Bronchus fibroblast of lung (primary cell): ENCODE data around the gene IL2RA. TPM values are rescaled to one million over a fixed set of nuclear protein-coding genes. Genes with fewer than 3 reads are reported as not detected.

Experiments
- total RNA-seq: library from RNA; depleted of rRNA; stranded (reverse); fragments of >200 nt; gene quantifications from 2 replicates; pipeline ENCODE4 v1.2.3, GENCODE V29; 2015

IL2RA gene
- total RNA-seq, result not detected in 2 replicates

GRCh38 chr10:6062101-6062771 lies at the start of gene IL2RA:
Gene IL2RA (minus strand): TSS chr10:6062367. CDS start chr10:6062151, 216 bp downstream.

GRCh38 chr10:6088721-6089333 lies 26.7 kb upstream of the IL2RA start, which contains the start of gene RBM17:
Gene RBM17 (plus strand): TSS chr10:6089034. CDS start chr10:6097066, 8,032 bp downstream.

GRCh38 chr10:5977471-5978229 lies 84.5 kb downstream of the IL2RA start, which contains the start of gene IL15RA:
Gene IL15RA (minus strand): TSS chr10:5977543. CDS start chr10:5977492, 51 bp downstream.

Other genes starting within 250 kb of the IL2RA start
- 309 and 351 TPM in 2 replicates for gene GDI2, start 248.9 kb downstream of the IL2RA start, total RNA-seq
- gene ANKRD16, start 172.5 kb downstream of the IL2RA start, total RNA-seq, result 4.6 and 5.4 TPM in 2 replicates
- gene FBH1, start 172.1 kb downstream of the IL2RA start, total RNA-seq, result 61.5 and 61.7 TPM in 2 replicates
- gene IL15RA, start 84.8 kb downstream of the IL2RA start, total RNA-seq, result 2.5 and 6.1 TPM in 2 replicates
- 24.4 and 32.6 TPM in 2 replicates for gene RBM17, start 26.7 kb upstream of the IL2RA start, total RNA-seq
- gene PFKFB3, start 140.6 kb upstream of the IL2RA start, total RNA-seq, result 7.4 and 10.9 TPM in 2 replicates